Osteocyte (in vitro differentiated cells): ENCODE results near the gene SDS. TPM values are rescaled to one million over a fixed set of nuclear protein-coding genes. Genes with fewer than 3 reads are reported as not detected.

Experiments
- DNase-seq: peaks from one replicate; pipeline ENCODE4 v3.0.0; 2021; ENCODE audit warnings: mixed read lengths; ENCODE audit not compliant: unreplicated experiment; ENCODE audit errors: extremely low spot score
- H3K27ac Mint-ChIP-seq: one replicate; pipeline ENCODE4 v1.8.0; 2021; ENCODE audit warnings: mild to moderate bottlenecking, mixed read lengths; ENCODE audit not compliant: unreplicated experiment
- H3K27me3 Mint-ChIP-seq: one replicate; pipeline ENCODE4 v1.8.0; 2021; ENCODE audit warnings: mixed read lengths; ENCODE audit not compliant: unreplicated experiment
- H3K36me3 Mint-ChIP-seq: one replicate; pipeline ENCODE4 v1.8.0; 2021; ENCODE audit warnings: mixed read lengths; ENCODE audit not compliant: unreplicated experiment
- H3K4me1 Mint-ChIP-seq: one replicate; pipeline ENCODE4 v1.8.0; 2021; ENCODE audit warnings: mixed read lengths; ENCODE audit not compliant: unreplicated experiment
- H3K4me3 Mint-ChIP-seq: one replicate; pipeline ENCODE4 v1.8.0; 2021; ENCODE audit warnings: mild to moderate bottlenecking, moderate library complexity, mixed read lengths; ENCODE audit not compliant: unreplicated experiment
- H3K9me3 Mint-ChIP-seq: one replicate; pipeline ENCODE4 v1.8.0; 2021; ENCODE audit warnings: mixed read lengths; ENCODE audit not compliant: unreplicated experiment
- total RNA-seq: library from RNA; stranded (reverse); gene quantifications from 2 replicates; pipeline ENCODE4 v1.2.1, GENCODE V29; 2021
- TF ChIP-seq, protein P1 (sequence below): fragments of 200-600 bp; sonication (generic); IDR thresholded peaks from 2 replicates; pipeline ENCODE4 v1.5.0; 2021; ENCODE audit warnings: antibody characterized with exemption, mild to moderate bottlenecking, moderate library complexity

SDS gene
- total RNA-seq, 1 donor from 2014 or later = not detected

DNA sequence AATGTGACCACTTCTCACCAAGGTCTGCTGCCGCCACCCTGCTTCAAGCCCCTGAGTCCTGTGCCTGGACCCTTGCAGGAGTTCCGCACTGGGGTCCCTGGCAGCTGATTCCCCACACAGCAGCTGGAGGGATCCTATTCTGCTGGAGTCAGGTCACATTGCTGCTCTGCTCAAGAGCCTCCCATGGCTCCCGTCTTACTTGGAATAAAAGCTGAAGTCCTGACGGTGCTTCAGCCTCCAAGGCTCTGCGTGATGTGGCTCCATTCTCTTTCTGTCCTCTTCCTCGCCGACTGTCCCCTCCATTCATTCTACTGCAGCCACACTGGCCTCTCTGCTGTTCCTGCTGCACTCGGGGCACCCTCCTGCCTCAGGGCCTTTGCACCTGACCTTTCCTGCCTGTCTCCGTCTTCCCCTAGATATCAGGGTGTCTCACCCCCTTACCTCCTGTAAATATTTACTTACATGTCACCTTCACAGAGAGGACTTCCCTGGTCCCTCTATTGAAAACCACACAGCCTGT, 10.9 kb upstream of the SDS start:
- no peaks in the 10 kb centered on the region for H3K36me3 Mint-ChIP-seq
- H3K27me3 Mint-ChIP-seq = peaks cover 21% of the 10 kb centered on the region
- DNase-seq = no peak
- TF ChIP-seq, protein P1, sequence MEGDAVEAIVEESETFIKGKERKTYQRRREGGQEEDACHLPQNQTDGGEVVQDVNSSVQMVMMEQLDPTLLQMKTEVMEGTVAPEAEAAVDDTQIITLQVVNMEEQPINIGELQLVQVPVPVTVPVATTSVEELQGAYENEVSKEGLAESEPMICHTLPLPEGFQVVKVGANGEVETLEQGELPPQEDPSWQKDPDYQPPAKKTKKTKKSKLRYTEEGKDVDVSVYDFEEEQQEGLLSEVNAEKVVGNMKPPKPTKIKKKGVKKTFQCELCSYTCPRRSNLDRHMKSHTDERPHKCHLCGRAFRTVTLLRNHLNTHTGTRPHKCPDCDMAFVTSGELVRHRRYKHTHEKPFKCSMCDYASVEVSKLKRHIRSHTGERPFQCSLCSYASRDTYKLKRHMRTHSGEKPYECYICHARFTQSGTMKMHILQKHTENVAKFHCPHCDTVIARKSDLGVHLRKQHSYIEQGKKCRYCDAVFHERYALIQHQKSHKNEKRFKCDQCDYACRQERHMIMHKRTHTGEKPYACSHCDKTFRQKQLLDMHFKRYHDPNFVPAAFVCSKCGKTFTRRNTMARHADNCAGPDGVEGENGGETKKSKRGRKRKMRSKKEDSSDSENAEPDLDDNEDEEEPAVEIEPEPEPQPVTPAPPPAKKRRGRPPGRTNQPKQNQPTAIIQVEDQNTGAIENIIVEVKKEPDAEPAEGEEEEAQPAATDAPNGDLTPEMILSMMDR = no peak
- no peaks in the 10 kb centered on the region for H3K9me3 Mint-ChIP-seq
- no peak overlapping the region for H3K4me3 Mint-ChIP-seq
- no peak overlapping the region for H3K27ac Mint-ChIP-seq
- peaks cover 2% of the 10 kb centered on the region for H3K4me1 Mint-ChIP-seq

DNA sequence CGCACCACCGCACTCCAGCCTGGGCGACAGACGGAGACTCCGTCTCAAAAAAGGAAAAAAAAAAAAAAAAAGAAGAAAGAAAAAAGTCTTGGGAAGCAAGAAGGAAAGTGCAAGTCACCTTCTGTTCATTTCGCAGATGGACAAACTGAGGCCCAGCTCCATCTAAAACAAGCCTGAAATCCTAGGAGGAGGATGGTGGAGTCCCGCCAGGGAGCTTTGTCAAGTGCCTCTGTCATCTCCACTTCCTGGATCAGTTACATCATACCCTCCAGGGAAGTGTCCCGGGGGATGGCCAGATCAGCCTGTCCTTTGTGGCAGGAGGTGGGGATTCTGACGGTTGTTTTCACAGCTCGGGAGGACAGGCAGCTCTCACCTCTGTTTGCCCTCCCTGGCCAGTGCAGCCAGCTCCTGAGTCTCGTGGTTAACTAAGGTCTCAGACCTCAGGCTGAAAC, 9.8 kb upstream of the SDS start:
- DNase-seq = no peak
- Mint-ChIP-seq H3K27ac (no peak overlapping the region), H3K36me3 (no peaks in the 10 kb centered on the region), H3K4me1 (peaks cover 2% of the 10 kb centered on the region), H3K27me3 (peaks cover 21% of the 10 kb centered on the region), H3K9me3 (no peaks in the 10 kb centered on the region), H3K4me3 (no peak overlapping the region)
- TF ChIP-seq, protein P1 = no peak

DNA sequence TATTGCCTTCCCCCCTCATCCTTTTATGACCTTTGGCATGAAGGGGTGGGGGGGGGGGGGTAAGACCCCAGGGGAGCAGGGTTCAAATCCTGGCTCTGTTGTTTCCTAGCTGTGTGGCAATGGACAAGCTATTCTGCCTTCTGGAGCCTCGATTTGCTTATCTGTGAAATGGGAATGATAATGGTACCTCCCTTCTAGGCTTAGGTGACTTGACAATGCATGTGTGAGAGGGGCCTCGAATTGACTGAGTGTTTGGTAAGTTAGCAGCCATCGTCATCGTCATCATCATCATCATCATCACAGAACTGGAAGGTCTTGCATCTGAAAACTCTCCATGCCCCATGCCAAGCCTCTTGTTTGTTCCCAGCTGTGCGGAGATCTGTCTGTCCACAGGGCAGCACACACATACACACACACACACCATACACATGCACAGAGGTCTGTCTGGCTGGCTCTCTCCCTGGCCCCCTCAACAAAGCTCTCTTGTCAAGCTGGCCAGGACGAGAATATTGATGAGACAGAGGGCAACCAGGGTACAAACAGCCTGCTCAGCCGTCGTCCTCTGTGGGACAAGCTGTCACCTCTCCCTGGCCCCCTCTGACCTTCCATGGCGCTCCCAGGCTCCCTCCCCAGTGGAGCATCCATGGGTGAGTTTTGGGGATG, 5.9 kb upstream of the SDS start:
- DNase-seq = no peak
- peaks cover 2% of the 10 kb centered on the region for H3K4me1 Mint-ChIP-seq
- H3K9me3 Mint-ChIP-seq = no peaks in the 10 kb centered on the region
- TF ChIP-seq, protein P1 = no peak
- H3K4me3 Mint-ChIP-seq = no peak overlapping the region
- no peaks in the 10 kb centered on the region for H3K36me3 Mint-ChIP-seq
- H3K27ac Mint-ChIP-seq = no peak overlapping the region
- H3K27me3 Mint-ChIP-seq = peaks cover 15% of the 10 kb centered on the region

DNA sequence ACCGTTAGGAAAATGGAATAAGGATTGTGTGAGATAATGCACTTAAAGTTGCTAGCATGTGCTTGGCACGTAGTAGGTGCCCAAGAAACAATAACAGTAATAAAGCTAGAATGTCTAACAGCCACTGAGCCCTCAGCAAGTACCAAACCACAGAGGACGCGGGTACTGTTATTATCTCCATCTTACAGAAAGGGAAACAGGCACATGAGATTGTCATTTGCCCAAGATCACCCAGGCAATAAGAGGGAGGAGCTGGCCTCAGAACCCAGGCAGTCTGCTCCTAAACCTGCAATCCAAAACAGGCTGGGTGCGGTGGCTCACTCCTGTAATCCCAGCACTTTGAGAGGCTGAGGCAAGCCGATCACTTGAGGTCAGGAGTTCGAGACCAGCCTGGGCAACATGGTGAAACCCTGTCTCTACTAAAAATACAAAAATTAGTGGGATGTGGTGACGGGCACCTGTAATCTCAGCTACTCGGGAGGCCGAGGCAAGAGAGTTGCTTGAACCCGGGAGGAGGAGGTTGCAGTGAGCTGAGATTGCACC, 5.1 kb upstream of the SDS start:
- TF ChIP-seq, protein P1 = no peak
- H3K4me1 Mint-ChIP-seq = peaks cover 2% of the 10 kb centered on the region
- no peak for DNase-seq
- H3K9me3 Mint-ChIP-seq = no peaks in the 10 kb centered on the region
- H3K27ac Mint-ChIP-seq = no peak overlapping the region
- H3K27me3 Mint-ChIP-seq = peaks cover 18% of the 10 kb centered on the region
- no peaks in the 10 kb centered on the region for H3K36me3 Mint-ChIP-seq
- no peak overlapping the region for H3K4me3 Mint-ChIP-seq

DNA sequence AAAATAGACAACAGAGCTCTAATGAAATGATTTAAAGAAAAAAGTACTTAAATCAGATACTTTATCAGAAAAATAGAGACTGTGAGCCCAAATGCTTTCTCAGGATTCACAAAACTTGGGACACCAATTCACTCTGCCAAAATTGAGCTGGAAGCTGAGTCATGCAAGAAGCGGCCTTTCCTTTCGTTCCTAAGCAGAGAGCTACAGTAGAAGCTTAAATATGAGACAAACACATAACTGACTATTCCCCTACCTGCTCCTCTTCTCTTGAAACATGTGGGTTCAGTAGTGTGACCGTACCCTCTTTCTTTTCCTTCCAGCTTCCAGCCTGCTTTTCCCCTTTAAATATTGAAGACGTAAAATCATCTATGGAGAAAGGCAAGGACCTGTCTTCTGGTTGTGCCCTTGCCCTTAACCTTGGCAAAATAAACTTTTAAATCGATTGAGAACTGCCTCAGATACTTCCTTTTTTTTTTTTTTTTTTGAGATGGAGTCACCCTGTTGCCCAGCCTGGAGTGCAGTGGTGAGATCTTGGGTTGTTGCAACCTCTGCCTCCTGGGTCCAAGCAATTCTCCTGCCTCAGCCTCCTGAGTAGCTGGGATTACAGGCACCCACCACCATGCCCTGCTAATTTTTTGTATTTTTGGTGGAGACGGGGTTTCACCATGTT, 4.4 kb upstream of the SDS start:
- no peak overlapping the region for H3K4me3 Mint-ChIP-seq
- H3K27me3 Mint-ChIP-seq = peaks cover 18% of the 10 kb centered on the region
- H3K9me3 Mint-ChIP-seq = no peaks in the 10 kb centered on the region
- no peaks in the 10 kb centered on the region for H3K36me3 Mint-ChIP-seq
- no peak overlapping the region for H3K27ac Mint-ChIP-seq
- TF ChIP-seq, protein P1 = no peak
- no peak for DNase-seq
- H3K4me1 Mint-ChIP-seq = peaks cover 2% of the 10 kb centered on the region
